M059J (cell line): ENCODE data around the gene APBA2. TPM values are rescaled to one million over a fixed set of nuclear protein-coding genes. Genes with fewer than 3 reads are reported as not detected.
"Not testable (repeated sequence)": the region's sequence is repeated elsewhere in the genome, so short reads cannot be mapped to it uniquely, and the experiment has no call there.

Experiments
- DNase-seq: peaks from one replicate; pipeline ENCODE4 v3.0.0-alpha.2; 2012; ENCODE audit warnings: low read depth
- total RNA-seq: library from RNA; depleted of rRNA; stranded (reverse); fragments of >200 nt; shearing (Covaris generic); gene quantifications from 2 replicates; pipeline ENCODE4 v1.2.3, GENCODE V29; 2014; rRNA removed

The APBA2 gene
- total RNA-seq, 1 experiment from 2014 or later, result 11.2 TPM

- DNase-seq, result no peak
Observed at GRCh38 chr15:29162411-29162810, 276.6 kb downstream of the APBA2 start.

- not testable (repeated sequence) for DNase-seq
Observed at GRCh38 chr15:29167122-29167521, 281.3 kb downstream of the APBA2 start.

Other genes starting within 250 kb of the APBA2 start
- not detected in 2 replicates for gene GOLGA8M, start 173.6 kb upstream of the APBA2 start, total RNA-seq
- gene GOLGA6L7, start 37.3 kb upstream of the APBA2 start, total RNA-seq, result not detected in 2 replicates